Measurements from ENCODE around the gene PRTFDC1.

DNA sequence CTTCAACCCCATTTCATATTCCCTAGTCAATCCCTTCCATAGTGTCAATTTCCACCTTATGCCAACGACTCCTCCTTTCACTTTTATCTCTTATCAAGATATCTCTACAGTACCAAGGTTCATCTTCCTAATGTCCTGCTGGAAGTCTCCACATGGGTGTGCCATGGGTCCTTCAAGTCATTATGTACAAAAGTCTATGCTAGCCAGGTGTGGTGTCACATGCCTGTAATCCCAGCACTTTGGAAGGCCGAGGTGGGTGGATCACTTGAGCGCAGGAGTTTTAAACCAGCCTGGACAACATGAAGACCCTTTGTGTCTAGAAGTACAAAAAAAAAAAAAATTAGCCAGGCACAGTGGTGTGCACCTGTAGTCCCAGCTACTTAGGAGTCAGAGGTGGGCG, 47.6 kb downstream of the PRTFDC1 start:
- TF ChIP-seq, protein P1, sequence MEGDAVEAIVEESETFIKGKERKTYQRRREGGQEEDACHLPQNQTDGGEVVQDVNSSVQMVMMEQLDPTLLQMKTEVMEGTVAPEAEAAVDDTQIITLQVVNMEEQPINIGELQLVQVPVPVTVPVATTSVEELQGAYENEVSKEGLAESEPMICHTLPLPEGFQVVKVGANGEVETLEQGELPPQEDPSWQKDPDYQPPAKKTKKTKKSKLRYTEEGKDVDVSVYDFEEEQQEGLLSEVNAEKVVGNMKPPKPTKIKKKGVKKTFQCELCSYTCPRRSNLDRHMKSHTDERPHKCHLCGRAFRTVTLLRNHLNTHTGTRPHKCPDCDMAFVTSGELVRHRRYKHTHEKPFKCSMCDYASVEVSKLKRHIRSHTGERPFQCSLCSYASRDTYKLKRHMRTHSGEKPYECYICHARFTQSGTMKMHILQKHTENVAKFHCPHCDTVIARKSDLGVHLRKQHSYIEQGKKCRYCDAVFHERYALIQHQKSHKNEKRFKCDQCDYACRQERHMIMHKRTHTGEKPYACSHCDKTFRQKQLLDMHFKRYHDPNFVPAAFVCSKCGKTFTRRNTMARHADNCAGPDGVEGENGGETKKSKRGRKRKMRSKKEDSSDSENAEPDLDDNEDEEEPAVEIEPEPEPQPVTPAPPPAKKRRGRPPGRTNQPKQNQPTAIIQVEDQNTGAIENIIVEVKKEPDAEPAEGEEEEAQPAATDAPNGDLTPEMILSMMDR (IDR thresholded peaks at IDR 0.05 in 4 of 5, conservative IDR thresholded peaks at IDR 0.05 in 1 of 5): no peak
- no peak for TF ChIP-seq POLR2A (IDR thresholded peaks at IDR 0.05)
